Right cardiac atrium (tissue), 5 donors: ENCODE data around the gene RASA3. TPM values are rescaled to one million over a fixed set of nuclear protein-coding genes. Genes with fewer than 3 reads are reported as not detected.
"Not testable (repeated sequence)": the region's sequence is repeated elsewhere in the genome, so short reads cannot be mapped to it uniquely, and the experiment has no call there.

Source experiments
- ATAC-seq, 2 donors: fragments of 200-7000 bp; cut with Tn5 transposase; one replicate each; pipeline versions ENCODE4 v1.8.0 to v1.9.1; 2020; ENCODE audit warnings: moderate library complexity in 2 of 2, mild to moderate bottlenecking in 1 of 2
- DNase-seq, 3 donors: peaks; one replicate each; pipeline ENCODE4 v3.0.0-alpha.2; 2020
- H3K27ac ChIP-seq: one replicate; pipeline ENCODE4 v1.5.1; 2013; ENCODE audit warnings: mild to moderate bottlenecking, low read length, control low read depth, moderate library complexity
- H3K27me3 ChIP-seq: one replicate; pipeline ENCODE4 v1.6.1; 2013; ENCODE audit not compliant: control insufficient read depth, insufficient read depth
- H3K4me1 ChIP-seq: one replicate; pipeline ENCODE4 v1.6.1; 2013; ENCODE audit warnings: low read length; ENCODE audit not compliant: control insufficient read depth, insufficient read depth
- H3K4me3 ChIP-seq: one replicate; pipeline ENCODE4 v1.5.1; 2013; ENCODE audit warnings: low read length, control low read depth
- H3K9me3 ChIP-seq: one replicate; pipeline ENCODE4 v1.6.1; 2013; ENCODE audit warnings: low read length; ENCODE audit not compliant: control insufficient read depth
- WGBS: extraction: QIAGEN DNeasy Blood & Tissue Kit; methylation state at CpG from one replicate; pipeline ENCODE4 v1.1.7; 2013; 5-methylcytosine and 5-hydroxymethylcytosine counted together
- intact Hi-C, 4 donors: fragments of 100-400 bp; cut with DNase I; formaldehyde crosslinking; loops; one replicate each; pipeline versions ENCODE4 v1.11.0 to v1.14.0; 2022 to 2023
- polyA plus RNA-seq: library from polyadenylated mRNA; stranded (reverse); fragments of 200-250 nt; gene quantifications from one replicate; pipeline ENCODE4 v1.2.3, GENCODE V29; 2013
- total RNA-seq, 4 donors: library from RNA; stranded (reverse); fragmentation: NEBNext Ultra II Directional; extraction: Animal tissue kit (Norgen Biotek cat#: 25700); gene quantifications; one replicate each; pipeline ENCODE4 v1.2.1, GENCODE V29; 2021
- donor health status: healthy with polysubstance abuse.
- donor health status: DM: no; HTN: yes; CAD: no.
- donor health status: DM: no; HTN: no; CAD: no.
- donor health status: DM: no; HTN: yes; CAD: no; lungs with severe emphysema.
- donor health status: DM: yes; HTN: yes; CAD: no.

The RASA3 gene
- total and polyA plus RNA-seq, 5 donors, result 7.4 to 15.5 (median 10.8) TPM

- no peaks in the 10 kb centered on the region for H3K4me1 ChIP-seq
- DNase-seq, result peak in 1 of 3 donors; percentile 4
- no peaks in the 10 kb centered on the region for H3K9me3 ChIP-seq
- no peaks in the 10 kb centered on the region for H3K27me3 ChIP-seq
- ATAC-seq, result no peak
- no peak overlapping the region for H3K27ac ChIP-seq
- no peak overlapping the region for H3K4me3 ChIP-seq
- 57% methylated on average over 10 of the region's 10 CpGs for WGBS
- intact Hi-C loops, result no loop called here
Observed at GRCh38 chr13:114140906-114141250, 8.5 kb upstream of the RASA3 start.

- no peak overlapping the region for H3K4me3 ChIP-seq
- intact Hi-C loops, result no loop called here
- ATAC-seq, result no peak
- no peaks in the 10 kb centered on the region for H3K4me1 ChIP-seq
- 63% methylated on average over 25 of the region's 25 CpGs for WGBS
- no peak overlapping the region for H3K27ac ChIP-seq
- no peaks in the 10 kb centered on the region for H3K27me3 ChIP-seq
- DNase-seq, result peak in 1 of 3 donors; percentile 8
- no peaks in the 10 kb centered on the region for H3K9me3 ChIP-seq
Observed at GRCh38 chr13:114140131-114140905, 7.9 kb upstream of the RASA3 start.

GRCh38 chr13:114136576-114136975, 4.2 kb upstream of the RASA3 start:
- ATAC-seq (no peak), DNase-seq (peak in 1 of 3 donors; percentile 2)
- Histone ChIP-seq H3K4me3 (no peak overlapping the region), H3K27ac (no peak overlapping the region), H3K4me1 (peaks cover 2% of the 10 kb centered on the region), H3K9me3 (no peaks in the 10 kb centered on the region), H3K27me3 (no peaks in the 10 kb centered on the region)
- intact Hi-C loops, result no loop called here
- 89% methylated on average over 7 of the region's 7 CpGs for WGBS

GRCh38 chr13:114135731-114136171, 3.3 kb upstream of the RASA3 start:
- peaks cover 2% of the 10 kb centered on the region for H3K4me1 ChIP-seq
- H3K9me3 ChIP-seq, result no peaks in the 10 kb centered on the region
- intact Hi-C loops, result no loop called here
- no peak for ATAC-seq
- no peak overlapping the region for H3K27ac ChIP-seq
- no peak overlapping the region for H3K4me3 ChIP-seq
- no peaks in the 10 kb centered on the region for H3K27me3 ChIP-seq
- WGBS, result 95% methylated on average over 15 of the region's 15 CpGs
- DNase-seq, result peak in 1 of 3 donors; percentile 3

- peak in 1 of 3 donors; percentile 0 for DNase-seq
- 52% methylated on average over 12 of the region's 12 CpGs for WGBS
- H3K4me1 ChIP-seq, result peaks cover 9% of the 10 kb centered on the region
- intact Hi-C loops, result no loop called here
- H3K27me3 ChIP-seq, result no peaks in the 10 kb centered on the region
- no peak overlapping the region for H3K4me3 ChIP-seq
- no peak for ATAC-seq
- no peaks in the 10 kb centered on the region for H3K9me3 ChIP-seq
- H3K27ac ChIP-seq, result no peak overlapping the region
Observed at GRCh38 chr13:114134944-114135610, 2.7 kb upstream of the RASA3 start.

GRCh38 chr13:114134111-114134943, 1.9 kb upstream of the RASA3 start:
- intact Hi-C loops, result no loop called here
- H3K27ac ChIP-seq, result no peak overlapping the region

GRCh38 chr13:114133552-114133951, 1.1 kb upstream of the RASA3 start:
- H3K27me3 ChIP-seq, ATAC-seq, H3K9me3 ChIP-seq, intact Hi-C loops, H3K27ac ChIP-seq, H3K4me3 ChIP-seq: not testable (repeated sequence)
- WGBS, result 73% methylated on average over 7 of the region's 7 CpGs
- peak in 1 of 3 donors; percentile 9 for DNase-seq
- H3K4me1 ChIP-seq, result peaks cover 15% of the 10 kb centered on the region

More at GRCh38 chr13:114134111-114134943, 1.9 kb upstream of the RASA3 start:
- WGBS, result 22% methylated on average over 21 of the region's 21 CpGs
- DNase-seq, result peak in 1 of 3 donors; percentile 12
- Histone ChIP-seq H3K4me1 (peaks cover 13% of the 10 kb centered on the region), H3K27me3 (no peaks in the 10 kb centered on the region), H3K4me3 (no peak overlapping the region), H3K9me3 (no peaks in the 10 kb centered on the region)
- ATAC-seq, result no peak

GRCh38 chr13:114133126-114133525, 703 bp upstream of the RASA3 start:
- DNase-seq, result peak in 1 of 3 donors; percentile 9
- WGBS, result 40% methylated on average over 8 of the region's 9 CpGs
- H3K4me1 ChIP-seq, result peaks cover 17% of the 10 kb centered on the region
- H3K4me3 ChIP-seq, ATAC-seq, H3K27ac ChIP-seq, intact Hi-C loops, H3K27me3 ChIP-seq, H3K9me3 ChIP-seq: not testable (repeated sequence)

GRCh38 chr13:114131583-114132418, 622 bp downstream of the RASA3 start:
- Histone ChIP-seq H3K9me3 (no peaks in the 10 kb centered on the region), H3K27ac (peak overlapping the region; percentile 79), H3K4me1 (peaks cover 17% of the 10 kb centered on the region), H3K4me3 (peak overlapping the region; percentile 80), H3K27me3 (no peaks in the 10 kb centered on the region)
- peak; percentile 33 to 79 (median 70) for DNase-seq
- WGBS, result under 1% methylated on average over 95 of the region's 95 CpGs
- intact Hi-C loops, result no loop called here
- peak; percentile 9 to 18 for ATAC-seq

GRCh38 chr13:114130837-114131582, 1.4 kb downstream of the RASA3 start:
- intact Hi-C loops, result no loop called here
- Histone ChIP-seq H3K27me3 (no peaks in the 10 kb centered on the region), H3K27ac (peak overlapping the region; percentile 79), H3K4me3 (peak overlapping the region; percentile 80), H3K4me1 (peaks cover 17% of the 10 kb centered on the region), H3K9me3 (no peaks in the 10 kb centered on the region)
- DNase-seq (peak; percentile 64 to 80 (median 80)), ATAC-seq (peak; percentile 46 to 61)
- WGBS, result 3% methylated on average over 30 of the region's 30 CpGs
